ENCODE results near the gene INSIG1.

Gene INSIG1

DNA sequence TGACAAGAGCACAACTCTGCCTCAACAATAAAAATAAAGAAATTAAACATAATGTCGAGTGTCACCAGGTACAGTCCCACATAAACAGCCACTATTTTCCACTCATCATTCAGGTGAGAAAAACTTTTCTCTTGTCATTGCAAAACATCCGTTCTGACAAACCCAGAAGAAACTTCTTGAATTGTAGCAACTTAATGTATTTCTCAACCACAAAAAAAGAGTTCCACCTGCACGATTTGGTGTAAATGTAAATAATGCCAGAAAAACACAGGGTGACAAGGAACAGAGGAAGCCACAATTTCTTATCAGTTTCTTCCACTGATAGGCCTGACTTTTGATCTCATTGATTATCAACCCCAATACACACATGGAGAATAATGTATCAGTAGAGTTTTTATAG lies 26.8 kb upstream of the INSIG1 start:
- TF ChIP-seq POLR2A (IDR thresholded peaks at IDR 0.05; ENCODE audit: low read length) (no peak), GATA1 (IDR thresholded peaks at IDR 0.05; ENCODE audit: low read depth, low read length) (no peak)
- no peak for DNase-seq

DNA sequence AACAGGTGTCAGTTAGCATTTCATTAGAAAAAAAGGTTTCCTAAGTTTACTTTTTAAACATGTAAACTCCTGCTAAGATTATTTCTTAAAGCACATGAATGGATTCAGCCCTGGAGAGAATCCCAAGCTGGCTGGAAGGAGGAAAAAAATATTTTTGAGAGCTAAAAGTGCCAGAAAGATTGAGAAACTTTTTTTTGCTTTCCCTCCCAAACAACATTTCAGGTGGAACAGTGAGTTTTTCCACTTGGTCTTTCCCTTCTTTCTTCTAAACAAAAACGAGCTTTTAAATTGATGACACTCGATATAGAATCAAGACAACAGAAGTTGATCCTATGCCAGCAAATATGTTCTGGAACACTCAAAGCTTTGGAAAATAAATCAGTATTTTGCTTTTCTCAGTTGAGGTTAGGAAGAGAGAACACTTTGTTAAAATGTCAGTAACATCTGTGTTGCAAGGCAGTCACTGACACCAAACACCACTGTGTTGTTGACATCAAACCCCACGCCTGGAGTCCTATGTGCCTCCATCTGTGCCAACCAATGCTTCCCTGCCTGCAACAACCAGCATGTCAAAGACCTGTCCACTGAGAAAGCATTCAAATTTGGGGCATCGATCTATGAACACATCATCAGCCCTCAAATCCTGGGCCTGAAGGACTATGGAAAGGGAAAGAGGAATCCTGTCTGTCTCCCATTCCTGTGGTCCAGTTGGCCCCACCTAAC lies 22.9 kb upstream of the INSIG1 start:
- TF ChIP-seq GATA1 (IDR thresholded peaks at IDR 0.05; ENCODE audit: low read depth, low read length) (no peak), POLR2A (IDR thresholded peaks at IDR 0.05; ENCODE audit: low read length) (no peak)
- no peak for DNase-seq

DNA sequence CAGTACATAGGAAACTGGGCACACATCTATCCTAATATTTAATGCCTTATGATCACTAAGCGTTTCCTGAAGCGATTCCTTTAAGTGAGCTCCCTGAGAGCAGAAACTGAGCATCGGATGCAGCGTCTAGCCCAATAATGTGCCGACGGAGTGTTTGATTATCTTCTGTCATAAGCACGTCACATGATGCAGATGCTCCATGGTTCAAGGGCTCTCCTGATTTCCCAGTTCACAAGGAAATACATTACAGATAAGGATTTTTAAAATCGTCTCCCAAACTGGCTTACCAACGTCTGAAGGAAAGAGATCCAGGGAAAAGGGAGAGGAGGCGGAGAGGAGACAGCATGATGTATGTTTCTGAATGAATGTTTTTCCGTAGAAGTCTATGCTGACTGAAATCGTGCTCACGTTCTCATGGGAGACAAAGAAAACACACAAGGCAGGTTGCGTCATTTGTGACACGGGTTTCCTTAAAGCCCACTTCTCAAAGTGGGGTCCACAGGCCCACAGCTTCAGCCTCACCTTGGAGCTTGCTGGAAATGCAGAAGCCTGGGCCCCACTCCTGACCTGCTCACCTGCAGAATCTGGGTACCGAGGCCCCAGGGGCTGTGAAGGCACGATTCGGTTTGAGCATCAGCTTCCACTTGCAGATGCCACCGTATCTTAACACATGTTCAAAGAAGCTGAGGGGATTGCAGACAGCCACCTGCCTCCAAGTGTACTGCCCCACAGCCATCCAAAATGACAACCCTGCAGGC lies 21.5 kb upstream of the INSIG1 start:
- no peak for DNase-seq
- TF ChIP-seq POLR2A (IDR thresholded peaks at IDR 0.05; ENCODE audit: low read length) (no peak), GATA1 (IDR thresholded peaks at IDR 0.05; ENCODE audit: low read depth, low read length) (no peak)

DNA sequence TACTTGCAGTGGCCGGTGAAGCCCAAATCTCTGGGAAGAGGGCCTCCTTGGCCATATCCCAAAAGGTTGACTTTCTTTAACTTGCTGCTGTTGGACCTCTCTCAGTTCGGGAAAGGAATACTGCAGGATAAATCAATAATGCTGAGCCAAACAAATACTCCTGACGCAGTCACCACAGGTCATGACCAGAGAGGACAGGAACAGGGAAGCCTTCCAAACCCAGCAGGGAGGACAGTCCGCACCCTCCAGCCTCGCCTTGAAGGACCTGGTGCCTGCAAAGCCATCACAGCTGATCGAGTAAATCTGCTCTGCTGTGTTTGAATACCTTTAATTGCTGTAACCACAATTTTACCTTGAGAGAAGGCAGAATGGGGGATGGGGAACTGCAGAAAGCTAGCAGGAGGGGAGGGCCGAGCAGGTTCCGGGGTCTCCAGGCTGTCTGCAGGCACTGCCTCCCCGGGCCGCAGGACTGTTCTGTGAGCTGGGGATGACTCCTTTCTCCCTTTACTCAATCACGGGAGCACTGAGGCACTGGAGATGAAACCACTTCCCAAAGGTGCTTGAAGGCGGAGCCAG lies 20.8 kb upstream of the INSIG1 start:
- TF ChIP-seq GATA1 (IDR thresholded peaks at IDR 0.05; ENCODE audit: low read depth, low read length) (no peak), POLR2A (IDR thresholded peaks at IDR 0.05; ENCODE audit: low read length) (no peak)
- DNase-seq: no peak

DNA sequence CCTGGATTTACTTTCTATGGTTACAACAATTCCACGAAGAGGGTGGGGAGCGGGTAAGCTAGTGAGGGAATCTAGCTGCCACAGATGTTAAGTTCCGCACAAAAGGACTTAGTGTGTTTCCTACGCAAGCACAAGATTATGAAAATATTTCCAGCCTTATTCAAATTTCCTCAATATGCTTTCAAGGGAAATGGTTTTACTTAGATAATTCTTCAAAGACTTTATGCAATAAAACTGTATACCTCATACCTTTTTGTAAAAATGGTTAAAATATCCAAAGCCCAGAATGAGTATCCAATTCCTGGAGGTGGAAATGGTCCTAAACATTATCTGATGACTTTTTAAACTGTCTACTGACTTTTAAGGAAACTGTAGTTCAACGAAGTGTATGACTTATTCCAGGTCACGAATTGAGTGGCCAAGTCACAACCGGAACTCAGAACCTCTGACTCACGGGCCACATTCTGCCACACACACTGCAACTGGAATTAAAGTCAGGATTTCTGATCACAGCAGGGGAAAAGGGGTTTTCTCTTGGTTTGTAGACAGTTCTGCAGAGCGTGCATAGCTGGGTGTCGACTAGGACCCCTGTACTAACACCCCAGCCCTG lies 20.2 kb upstream of the INSIG1 start:
- DNase-seq: no peak
- TF ChIP-seq GATA1 (IDR thresholded peaks at IDR 0.05; ENCODE audit: low read depth, low read length) (no peak), POLR2A (IDR thresholded peaks at IDR 0.05; ENCODE audit: low read length) (no peak)

DNA sequence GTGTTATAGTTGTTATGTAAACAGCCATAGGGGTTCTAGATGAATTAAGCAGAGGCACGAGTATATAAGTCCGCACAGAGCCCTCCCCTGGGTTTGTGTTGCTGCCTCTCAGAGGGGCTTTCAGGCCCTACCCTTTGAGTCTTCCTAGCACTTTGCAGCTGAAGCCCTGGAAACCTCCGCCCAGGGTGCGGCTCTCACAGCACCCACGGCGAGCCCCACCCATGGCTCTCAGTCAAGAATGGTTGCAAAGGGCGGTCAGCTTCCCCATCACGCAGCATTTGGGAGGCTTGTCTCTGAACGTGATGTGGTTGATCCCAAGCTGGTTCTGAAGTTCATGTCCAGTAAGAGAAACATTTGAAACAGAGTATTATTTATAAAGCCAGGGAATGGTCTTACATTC lies 18.8 kb upstream of the INSIG1 start:
- TF ChIP-seq GATA1 (IDR thresholded peaks at IDR 0.05; ENCODE audit: low read depth, low read length) (no peak), POLR2A (IDR thresholded peaks at IDR 0.05; ENCODE audit: low read length) (no peak)
- DNase-seq: no peak

DNA sequence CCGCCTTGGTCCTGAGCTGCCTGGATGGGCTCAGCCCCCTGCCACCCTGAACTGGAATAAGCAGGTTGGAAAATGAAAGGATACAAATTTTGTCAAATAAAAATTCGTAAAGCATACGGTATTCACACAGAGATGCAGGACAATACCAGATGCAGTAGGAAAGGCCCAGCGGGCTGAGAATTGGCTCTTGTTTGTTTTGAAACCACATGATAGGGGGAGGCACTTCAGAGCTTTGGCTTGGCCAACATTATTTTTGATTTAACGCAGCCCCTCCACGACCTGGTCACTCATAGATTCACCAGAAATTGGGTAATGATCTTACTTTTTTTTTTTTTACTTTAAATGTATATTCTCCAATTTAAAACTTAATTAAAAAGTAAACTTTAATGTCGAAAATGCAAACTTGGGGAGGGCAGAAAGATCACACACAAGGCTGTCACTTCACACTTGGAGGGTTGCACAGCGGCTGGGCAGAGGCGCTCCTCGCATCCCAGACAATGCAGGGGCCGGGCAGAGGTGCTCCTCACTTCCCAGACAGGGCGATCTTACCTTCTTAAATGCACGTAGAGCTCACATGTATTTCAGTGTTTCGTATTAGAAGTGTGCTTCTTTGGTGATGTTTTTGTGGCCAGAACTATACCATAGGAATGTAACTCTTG lies 17.8 kb upstream of the INSIG1 start:
- no peak for DNase-seq
- TF ChIP-seq POLR2A (IDR thresholded peaks at IDR 0.05; ENCODE audit: low read length) (no peak), GATA1 (IDR thresholded peaks at IDR 0.05; ENCODE audit: low read depth, low read length) (no peak)

DNA sequence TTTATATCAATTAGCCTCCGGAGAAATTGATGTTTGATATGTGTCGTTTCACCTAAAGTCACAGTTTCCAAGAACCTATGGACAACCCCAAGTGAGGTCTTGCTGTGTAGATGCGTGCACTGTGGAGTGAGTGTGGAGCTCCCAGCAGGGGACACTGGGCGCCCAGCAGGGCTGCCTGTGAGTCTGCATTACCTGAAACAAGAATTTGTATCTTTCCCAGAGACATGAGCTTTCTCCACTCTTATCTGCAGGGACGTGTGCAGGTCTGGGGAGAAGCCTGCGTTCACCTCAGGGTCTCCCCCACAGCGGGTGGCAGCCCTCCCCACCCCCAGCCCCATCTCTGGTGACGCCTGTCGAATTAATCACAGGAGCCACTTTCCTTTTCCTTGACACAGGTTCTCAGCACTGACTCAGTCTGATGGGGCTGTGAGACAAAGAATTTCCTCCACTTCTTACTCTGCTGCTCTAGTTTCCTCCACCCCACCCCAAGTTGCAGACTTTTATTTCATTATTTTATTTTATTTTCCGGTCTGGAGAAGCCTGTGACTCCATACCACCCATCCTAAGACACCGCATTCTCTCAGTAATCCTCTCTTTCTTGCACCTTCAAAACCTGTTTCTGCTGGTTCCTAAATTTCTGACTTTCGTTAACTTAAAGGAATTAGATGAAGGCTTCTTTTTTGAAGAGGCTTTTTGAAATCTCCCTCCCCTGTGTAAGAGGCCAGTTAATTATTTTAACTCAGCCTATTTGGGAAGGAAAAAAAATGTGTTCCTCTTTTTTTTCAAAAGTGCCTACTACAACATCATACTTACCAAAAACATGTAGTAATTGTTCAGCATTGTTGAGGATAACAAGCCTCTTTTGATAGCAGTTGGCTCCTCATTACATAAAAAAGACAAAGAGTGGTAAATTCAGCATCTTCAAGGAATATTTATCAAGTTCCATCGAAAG lies 17.0 kb upstream of the INSIG1 start:
- TF ChIP-seq GATA1 (IDR thresholded peaks at IDR 0.05; ENCODE audit: low read depth, low read length) (no peak), POLR2A (IDR thresholded peaks at IDR 0.05; ENCODE audit: low read length) (no peak)
- no peak for DNase-seq

DNA sequence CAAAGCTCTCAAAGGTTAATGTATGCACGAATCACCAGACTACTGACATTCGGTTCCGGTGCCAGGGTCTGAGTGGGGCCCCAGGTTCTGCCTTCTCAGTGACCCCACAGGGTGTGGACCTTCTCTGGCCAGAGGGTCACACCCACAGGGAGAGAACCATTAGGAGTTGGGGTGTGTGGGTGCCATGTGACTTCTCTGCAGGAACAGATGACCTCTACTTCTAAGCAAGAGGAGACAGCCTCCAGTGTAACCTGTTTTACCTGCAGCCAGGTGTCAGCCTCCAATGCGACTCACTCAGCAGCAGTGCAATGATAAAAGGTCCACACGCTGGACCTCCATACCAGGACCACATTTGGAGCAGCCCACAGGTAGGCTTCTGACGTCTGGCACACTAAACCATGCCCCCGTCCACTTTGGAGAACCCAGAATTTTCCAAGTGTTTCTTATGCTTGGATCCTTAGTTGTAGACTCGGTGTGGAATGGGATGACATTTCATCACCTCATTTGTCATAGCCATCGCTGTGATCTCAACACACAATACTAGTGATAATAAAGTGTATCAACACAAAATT lies 16.2 kb upstream of the INSIG1 start:
- TF ChIP-seq POLR2A (IDR thresholded peaks at IDR 0.05; ENCODE audit: low read length): no peak
- no peak for TF ChIP-seq GATA1 (IDR thresholded peaks at IDR 0.05; ENCODE audit: low read depth, low read length)
- DNase-seq: no peak

DNA sequence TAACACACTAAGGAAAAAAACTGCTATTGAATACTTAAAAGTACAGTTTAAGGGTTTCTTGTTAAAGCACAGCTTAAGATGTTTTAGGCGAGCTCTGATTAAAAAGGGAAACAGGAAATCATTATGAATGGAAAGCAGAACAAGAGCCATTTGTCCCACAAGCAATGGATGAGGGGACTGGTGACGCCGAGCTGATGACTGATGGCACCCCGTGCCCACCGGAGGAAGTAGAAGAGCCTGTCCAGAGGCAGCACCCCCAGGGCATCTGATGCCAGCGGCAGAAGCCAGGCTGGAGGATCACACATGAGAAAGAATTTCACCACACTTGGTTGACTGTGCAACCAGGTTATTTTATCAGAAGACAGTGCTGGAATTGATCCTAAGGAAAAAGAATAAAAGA lies 15.0 kb upstream of the INSIG1 start:
- TF ChIP-seq POLR2A (IDR thresholded peaks at IDR 0.05; ENCODE audit: low read length): no peak
- TF ChIP-seq GATA1 (IDR thresholded peaks at IDR 0.05; ENCODE audit: low read depth, low read length): no peak
- no peak for DNase-seq

DNA sequence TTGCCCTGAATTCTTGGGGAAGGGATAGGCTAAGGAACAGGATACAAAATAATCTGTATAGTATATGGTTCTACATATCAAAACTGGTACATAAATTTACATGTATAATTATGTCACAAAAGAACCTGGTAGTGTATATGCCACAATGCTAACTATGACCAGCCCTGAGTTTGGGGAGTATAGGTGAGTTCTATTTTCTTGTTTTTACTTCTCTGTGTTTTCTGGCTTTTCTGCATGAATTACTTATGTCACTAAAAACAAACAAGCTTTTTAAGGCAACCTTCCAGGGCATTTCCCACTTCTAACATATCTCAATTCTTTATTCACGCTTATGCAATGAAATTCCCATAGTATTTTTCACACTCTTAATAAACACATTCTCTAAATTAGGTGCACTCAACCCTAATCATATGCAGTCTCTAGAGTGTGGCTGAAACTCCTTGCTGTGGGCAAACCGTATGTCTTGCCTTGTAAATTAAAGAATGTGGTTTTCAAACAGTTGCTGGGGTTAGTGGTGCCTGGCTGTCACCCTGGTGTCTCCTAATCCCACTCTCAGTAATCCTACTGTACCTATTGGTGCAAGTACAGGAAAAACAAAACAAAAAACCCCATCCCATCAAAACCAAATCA lies 14.0 kb upstream of the INSIG1 start:
- no peak for TF ChIP-seq POLR2A (IDR thresholded peaks at IDR 0.05; ENCODE audit: low read length)
- TF ChIP-seq GATA1 (IDR thresholded peaks at IDR 0.05; ENCODE audit: low read depth, low read length): no peak
- DNase-seq: no peak

Measured in erythroblast (primary cell).